GM19397 (cell line): ENCODE data around the gene MMP17.
"Not testable (repeated sequence)": the region's sequence is repeated elsewhere in the genome, so short reads cannot be mapped to it uniquely, and the experiment has no call there.

Experiments
- ATAC-seq: cut with Tn5 transposase; IDR thresholded peaks from one replicate; pipeline ENCODE4 v1.9.1; 2021; ENCODE audit warnings: mild to moderate bottlenecking, moderate library complexity; ENCODE audit not compliant: unreplicated experiment

Gene MMP17

GRCh38 chr12:131862994-131863710, 35.0 kb downstream of the MMP17 start:
- no peak for ATAC-seq

DNA sequence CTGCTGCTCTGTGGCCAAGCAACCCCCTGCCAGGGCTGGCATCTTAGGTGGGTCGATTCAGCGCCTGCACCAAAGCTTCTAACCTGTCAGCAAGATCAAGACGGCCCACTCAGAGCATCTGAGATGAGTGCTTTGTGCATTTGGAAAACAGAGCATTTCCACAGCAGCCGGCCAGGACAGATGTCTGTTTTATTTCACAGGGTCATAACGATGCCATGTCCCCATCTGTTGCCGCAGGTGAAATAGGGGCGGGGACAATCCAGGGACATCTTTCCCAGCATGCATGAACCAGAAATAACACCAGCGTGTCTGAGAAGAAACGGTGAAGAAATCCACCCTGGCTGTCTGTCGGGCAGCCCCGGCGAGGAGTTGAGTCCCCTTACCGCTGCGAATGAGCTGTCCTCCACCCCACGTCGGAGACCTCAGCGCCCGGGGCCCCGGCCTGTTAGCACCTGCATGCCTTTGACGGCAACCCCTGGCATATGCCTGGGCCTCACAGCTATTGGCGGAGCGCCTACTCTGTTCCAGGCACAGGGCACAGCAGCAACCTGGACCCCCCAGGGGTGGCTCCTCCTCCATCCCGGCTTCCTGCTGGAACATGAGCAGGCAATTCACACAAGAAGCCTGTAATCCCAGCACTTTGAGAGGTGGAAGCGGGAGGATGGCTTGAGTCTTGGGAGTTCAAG, 35.7 kb downstream of the MMP17 start:
- no peak for ATAC-seq

- ATAC-seq = no peak
These were observed 36.3 kb downstream of the MMP17 start for GRCh38 chr12:131864469-131864868.

DNA sequence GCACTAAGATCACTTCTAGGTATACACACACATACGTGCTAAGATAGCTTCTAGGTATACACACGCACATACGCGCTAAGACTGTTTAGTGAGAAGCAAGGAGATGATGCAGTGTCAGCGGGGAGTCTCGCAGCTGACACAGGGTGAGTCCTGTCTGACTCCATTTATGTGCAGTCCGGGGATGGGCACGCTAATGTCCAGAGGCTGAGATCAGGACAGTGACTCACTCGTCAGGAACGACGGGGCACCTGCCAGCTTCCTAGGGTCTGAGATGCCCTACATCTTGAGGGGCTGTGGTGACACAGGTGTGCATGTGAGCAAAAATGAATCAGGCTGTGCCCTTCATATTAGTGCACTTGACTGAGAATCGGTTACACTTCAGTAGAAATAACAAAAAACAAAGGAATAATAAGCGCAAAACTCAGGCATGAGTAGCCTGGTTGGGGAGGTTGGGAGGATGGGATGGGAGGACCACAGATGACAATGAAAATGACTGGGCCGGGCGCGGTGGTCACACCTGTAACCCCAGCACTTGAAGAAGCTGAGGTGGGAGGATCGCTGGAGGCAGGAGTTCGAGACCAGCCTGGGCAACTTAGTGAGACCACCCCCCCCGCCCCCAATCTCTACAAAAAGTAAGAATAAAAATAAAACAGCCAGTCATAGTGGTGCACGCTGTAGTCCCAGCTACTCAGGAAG, 37.1 kb downstream of the MMP17 start:
- ATAC-seq = no peak

DNA sequence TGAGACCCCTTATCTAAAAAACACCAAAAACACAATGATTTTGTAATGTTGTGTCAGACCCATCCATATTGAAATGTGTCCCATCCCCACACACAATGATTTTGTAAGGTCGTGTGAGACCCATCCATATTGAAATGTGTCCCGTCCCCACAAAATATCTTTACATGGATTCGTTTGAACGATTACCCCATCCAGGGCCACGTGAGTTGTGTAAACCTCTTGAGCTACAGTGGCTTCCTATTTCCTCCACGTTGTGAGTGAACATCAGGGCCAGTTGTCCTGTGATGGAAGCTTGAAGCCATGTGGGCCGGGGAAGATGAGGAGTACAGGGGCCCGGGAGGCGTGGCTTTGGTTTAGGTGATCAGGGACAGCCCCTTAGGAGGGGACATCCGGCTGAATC, 39.3 kb downstream of the MMP17 start:
- ATAC-seq = no peak

DNA sequence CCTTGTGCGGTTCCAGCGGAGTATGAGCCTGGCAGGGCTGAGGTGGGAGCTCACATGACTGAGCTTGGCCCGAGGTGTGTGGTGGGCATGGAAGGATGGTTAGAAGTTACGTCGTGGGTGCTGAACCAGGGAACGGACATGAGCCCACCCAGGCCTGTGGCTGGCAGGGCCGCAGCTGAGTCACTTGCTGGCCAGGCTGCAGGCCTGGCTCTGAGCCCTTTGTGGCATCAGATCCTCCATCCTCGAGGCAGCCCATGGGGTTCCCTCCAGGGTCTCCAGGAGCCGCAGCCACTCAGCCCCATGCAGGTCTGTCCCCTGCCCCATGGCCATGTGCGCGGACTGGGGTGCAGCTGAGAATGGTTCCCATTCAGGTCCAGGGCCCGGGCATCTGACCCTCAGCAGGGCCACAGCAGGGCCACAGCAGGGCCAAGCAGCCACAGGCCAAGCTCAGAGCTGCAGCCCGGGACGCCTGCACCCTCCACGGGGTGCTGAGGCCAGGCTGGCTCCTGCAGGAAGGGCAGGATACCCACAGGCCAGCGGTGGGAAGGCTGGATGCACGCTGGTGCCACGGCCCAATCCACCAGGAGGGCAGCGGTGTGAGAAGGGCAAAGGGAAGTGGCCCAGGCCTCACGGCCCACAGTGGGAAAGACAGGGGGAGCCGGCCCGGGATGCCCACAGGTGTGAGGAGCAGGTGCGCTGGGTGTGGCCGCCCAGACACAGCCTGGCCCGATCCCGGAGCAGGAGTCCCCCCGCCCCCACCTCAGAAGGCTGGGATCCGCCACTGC, 39.9 kb downstream of the MMP17 start:
- no peak for ATAC-seq

GRCh38 chr12:131869871-131870418, 41.8 kb downstream of the MMP17 start:
- ATAC-seq = no peak

GRCh38 chr12:131871677-131872076, 43.5 kb downstream of the MMP17 start:
- ATAC-seq = no peak

GRCh38 chr12:131872154-131873051, 44.2 kb downstream of the MMP17 start:
- no peak for ATAC-seq

GRCh38 chr12:131873293-131873692, 45.1 kb downstream of the MMP17 start:
- ATAC-seq = no peak

DNA sequence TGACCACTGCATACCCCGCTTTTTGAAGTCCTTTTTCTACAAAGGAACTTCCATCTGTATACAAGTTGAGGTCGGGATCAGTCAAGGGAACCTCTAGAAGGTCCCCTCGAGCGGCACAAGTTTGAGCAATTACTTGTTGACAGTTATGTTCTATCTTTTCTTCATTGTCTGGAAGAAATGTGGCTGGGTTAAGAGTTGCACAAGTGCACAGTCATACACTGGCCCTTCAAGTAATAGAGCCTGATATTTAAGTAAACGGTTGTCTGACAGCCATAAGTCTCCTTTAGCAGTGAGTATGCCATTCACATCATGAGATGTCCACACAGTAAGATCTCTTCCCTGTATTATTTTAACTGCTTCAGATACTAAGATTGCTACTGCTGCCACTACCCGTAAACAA, 46.8 kb downstream of the MMP17 start:
- ATAC-seq = not testable (repeated sequence)

GRCh38 chr12:131877216-131877615, 49.0 kb downstream of the MMP17 start:
- ATAC-seq = not testable (repeated sequence)

DNA sequence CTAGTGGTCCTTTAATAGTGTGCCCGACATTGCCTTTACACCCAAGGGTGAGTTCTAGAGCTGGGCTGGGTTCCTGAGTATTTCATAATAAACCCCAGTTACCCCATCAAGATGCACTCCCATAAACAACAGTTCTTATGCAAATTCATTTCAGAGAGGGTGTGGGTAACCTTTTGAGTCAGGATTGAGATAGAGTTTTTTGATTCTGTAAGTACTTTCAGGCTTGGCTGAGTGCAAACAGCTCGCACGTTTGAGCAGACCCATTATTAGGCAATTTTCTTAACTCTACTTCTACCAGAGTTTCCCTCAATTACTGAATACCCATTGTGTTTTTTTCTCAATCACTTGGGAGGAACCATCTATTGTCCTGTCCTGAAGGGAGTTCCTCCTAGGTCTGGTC, 50.2 kb downstream of the MMP17 start:
- not testable (repeated sequence) for ATAC-seq

GRCh38 chr12:131882804-131883520, 54.8 kb downstream of the MMP17 start:
- no peak for ATAC-seq

GRCh38 chr12:131883521-131883900, 55.3 kb downstream of the MMP17 start:
- ATAC-seq = no peak

DNA sequence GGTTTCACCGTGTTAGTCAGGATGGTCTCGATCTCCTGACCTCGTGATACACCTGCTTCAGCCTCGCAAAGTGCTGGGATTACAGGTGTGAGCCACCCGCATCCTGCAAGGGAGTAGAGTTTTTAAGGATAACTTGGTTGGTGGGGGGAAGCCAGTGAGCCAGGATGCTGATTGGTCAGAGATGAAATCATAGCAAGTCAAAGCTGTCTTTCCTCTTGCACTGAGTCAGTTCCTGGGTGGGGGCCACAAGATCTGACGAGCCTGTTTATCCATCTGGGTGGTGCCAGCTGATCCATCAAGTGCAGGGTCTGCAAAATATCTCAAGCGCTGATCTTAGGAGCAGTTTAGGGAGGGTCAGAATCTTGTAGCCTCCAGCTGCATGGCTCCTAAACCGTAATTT, 56.9 kb downstream of the MMP17 start:
- ATAC-seq = not testable (repeated sequence)

DNA sequence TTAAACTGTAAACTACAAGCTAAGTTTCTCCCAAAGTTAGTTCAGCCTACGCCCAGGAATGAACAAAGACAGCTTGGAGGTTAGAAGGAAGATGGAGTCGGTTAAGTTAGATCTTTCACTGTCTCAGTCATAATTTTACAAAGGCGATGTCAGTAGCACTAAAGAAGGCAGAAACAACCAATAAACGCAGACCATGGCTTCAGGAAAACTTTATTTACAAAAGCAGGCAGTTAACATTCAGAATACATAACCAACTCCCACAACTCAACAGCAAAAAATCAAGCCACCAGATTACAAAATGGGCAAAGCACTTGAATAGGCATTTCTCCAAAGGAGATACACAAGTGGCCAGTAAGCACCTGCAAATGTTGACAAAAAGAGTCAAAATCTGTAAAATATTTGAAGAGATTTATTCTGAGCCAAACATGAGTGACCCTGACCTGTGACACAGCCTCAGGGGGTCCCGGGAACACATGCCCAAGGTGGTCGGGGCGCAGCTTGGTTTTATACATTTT, 57.4 kb downstream of the MMP17 start:
- no peak for ATAC-seq

- ATAC-seq = not testable (repeated sequence)
These were observed 63.5 kb downstream of the MMP17 start for GRCh38 chr12:131891722-131892121.
